IMR-90 (cell line): Measurements from ENCODE around the gene GKAP1. TPM values are rescaled to one million over a fixed set of nuclear protein-coding genes. Genes with fewer than 3 reads are reported as not detected.
"Not testable (repeated sequence)": the region's sequence is repeated elsewhere in the genome, so short reads cannot be mapped to it uniquely, and the experiment has no call there.

Source experiments
- ATAC-seq: fragments of 200-7000 bp; cut with Tn5 transposase; 2 replicates; pipeline ENCODE4 v1.9.1; 2020; ENCODE audit warnings: low read depth, mild to moderate bottlenecking, moderate library complexity
- Bru-seq: library from RNA; stranded (reverse); fragments of 400-500 nt; gene quantifications from one replicate; lab custom pipeline; 2021; lab: Mats Ljungman, UMichigan
- BruChase-seq, 2 experiments: library from RNA; stranded (reverse); fragments of 400-500 nt; gene quantifications; one replicate each; lab custom pipeline; 2021; lab: Mats Ljungman, UMichigan
- BruUV-seq: library from RNA; stranded (reverse); fragments of 400-500 nt; replicated peaks from 2 replicates; lab custom pipeline; 2021; lab: Mats Ljungman, UMichigan
- CTCF ChIA-PET: fragments of 300-600 bp; formaldehyde crosslinking; extraction: SDS; loops from one replicate; lab custom pipeline; 2021; ENCODE audit warnings: antibody characterized with exemption; lab: Yijun Ruan, JAX
- POLR2A ChIA-PET: fragments of 300-600 bp; sonication (Branson Sonifier 250); formaldehyde crosslinking; loops from one replicate; lab custom pipeline; 2022; ENCODE audit warnings: antibody characterized with exemption; ENCODE audit not compliant: unreplicated experiment; lab: Charles Lee
- DNase-seq: peaks from one replicate; pipeline ENCODE4 v3.0.0; 2013
- H2AFZ ChIP-seq: replicated peaks from 2 replicates; pipeline ENCODE3; 2013; ENCODE audit warnings: low read length, mild to moderate bottlenecking; ENCODE audit not compliant: poor library complexity
- H2AK5ac ChIP-seq: 2 replicates; pipeline ENCODE4 v1.6.1; 2013; ENCODE audit warnings: low read depth, low read length, inconsistent platforms
- H2AK9ac ChIP-seq: replicated peaks from 2 replicates; pipeline ENCODE3; 2013; ENCODE audit warnings: mild to moderate bottlenecking, low read depth, low read length, moderate library complexity; ENCODE audit not compliant: poor library complexity
- H2BK120ac ChIP-seq: 2 replicates; pipeline ENCODE4 v1.6.1; 2013; ENCODE audit warnings: low read depth, low read length, inconsistent platforms
- H2BK15ac ChIP-seq: 3 replicates; pipeline ENCODE4 v1.6.1; 2013; ENCODE audit warnings: low read depth, low read length, inconsistent platforms
- H2BK20ac ChIP-seq: 2 replicates; pipeline ENCODE4 v1.6.1; 2013; ENCODE audit warnings: low read depth, mild to moderate bottlenecking, inconsistent platforms, low read length, moderate library complexity
- H2BK5ac ChIP-seq: 2 replicates; pipeline ENCODE4 v1.6.1; 2013; ENCODE audit warnings: mild to moderate bottlenecking, low read depth, low read length, inconsistent platforms; ENCODE audit not compliant: poor library complexity, severe bottlenecking
- H3K14ac ChIP-seq: replicated peaks from 2 replicates; pipeline ENCODE4 v1.6.1; 2013; ENCODE audit warnings: low read depth, low read length, inconsistent platforms
- H3K18ac ChIP-seq: 2 replicates; pipeline ENCODE4 v1.6.1; 2013; ENCODE audit warnings: low read depth, low read length, control low read depth
- H3K23ac ChIP-seq: 2 replicates; pipeline ENCODE4 v1.6.1; 2013; ENCODE audit warnings: low read depth, low read length, inconsistent platforms
- H3K27ac ChIP-seq: 2 replicates; pipeline ENCODE4 v1.5.1; 2013; ENCODE audit warnings: mild to moderate bottlenecking, control low read depth, low read length; ENCODE audit not compliant: insufficient read depth
- H3K27me3 ChIP-seq: 2 replicates; pipeline ENCODE4 v1.6.1; 2013; ENCODE audit warnings: low read length; ENCODE audit not compliant: control insufficient read depth, insufficient read depth
- H3K36me3 ChIP-seq: 2 replicates; pipeline ENCODE4 v1.6.1; 2013; ENCODE audit warnings: low read length, mixed read lengths; ENCODE audit not compliant: control insufficient read depth, insufficient read depth
- H3K4ac ChIP-seq: 2 replicates; pipeline ENCODE4 v1.6.1; 2013; ENCODE audit warnings: low read depth, low read length, inconsistent platforms
- H3K4me1 ChIP-seq: 2 replicates; pipeline ENCODE4 v1.6.1; 2013; ENCODE audit warnings: low read length, mixed read lengths; ENCODE audit not compliant: control insufficient read depth, insufficient read depth
- H3K4me2 ChIP-seq: 2 replicates; pipeline ENCODE4 v1.6.1; 2013; ENCODE audit warnings: low read depth, mild to moderate bottlenecking, control low read depth, low read length, moderate library complexity
- H3K4me3 ChIP-seq: 2 replicates; pipeline ENCODE4 v1.5.1; 2013; ENCODE audit warnings: low read depth, mild to moderate bottlenecking, control low read depth, low read length, moderate library complexity; ENCODE audit not compliant: insufficient read depth
- H3K56ac ChIP-seq: 2 replicates; pipeline ENCODE4 v1.6.1; 2013; ENCODE audit warnings: low read length, inconsistent platforms; ENCODE audit not compliant: insufficient read depth; ENCODE audit errors: extremely low read depth
- H3K79me1 ChIP-seq, 2 experiments: 2 replicates each; pipeline ENCODE4 v1.6.1; 2013; ENCODE audit warnings: low read length in 2 of 2, inconsistent platforms in 1 of 2, low read depth in 1 of 2
- H3K9ac ChIP-seq: 2 replicates; pipeline ENCODE4 v1.6.1; 2013; ENCODE audit warnings: low read depth, low read length, control low read depth
- H3K9me1 ChIP-seq: 2 replicates; pipeline ENCODE4 v1.6.1; 2013; ENCODE audit warnings: low read length, inconsistent platforms; ENCODE audit not compliant: insufficient read depth
- H3K9me3 ChIP-seq: 2 replicates; pipeline ENCODE4 v1.6.1; 2013; ENCODE audit warnings: low read length; ENCODE audit not compliant: control insufficient read depth, insufficient read depth
- H4K20me1 ChIP-seq: 2 replicates; pipeline ENCODE4 v1.6.1; 2013; ENCODE audit warnings: low read length, inconsistent platforms; ENCODE audit not compliant: insufficient read depth
- H4K5ac ChIP-seq: 2 replicates; pipeline ENCODE4 v1.6.1; 2013; ENCODE audit warnings: mild to moderate bottlenecking, low read depth, low read length, control low read depth
- H4K8ac ChIP-seq, 2 experiments: 2 replicates each; pipeline ENCODE4 v1.6.1; 2013; ENCODE audit warnings: low read depth in 2 of 2, low read length in 2 of 2, control low read depth in 1 of 2, inconsistent platforms in 1 of 2
- H4K91ac ChIP-seq: 2 replicates; pipeline ENCODE4 v1.6.1; 2013; ENCODE audit warnings: low read depth, low read length, inconsistent platforms; ENCODE audit not compliant: insufficient read depth
- BHLHE40 ChIP-seq: fragments of 150-350 bp; IDR thresholded peaks from 2 replicates; pipeline ENCODE4 v1.6.1; 2016; ENCODE audit warnings: mild to moderate bottlenecking, low read depth, low read length
- CTCF ChIP-seq: conservative IDR thresholded peaks from 2 replicates; pipeline ENCODE4 v1.5.1; 2012; ENCODE audit warnings: mild to moderate bottlenecking, low read depth, low read length, improper control_type of control experiment
- MAZ ChIP-seq: IDR thresholded peaks from 2 replicates; pipeline ENCODE4 v1.6.1; 2012; ENCODE audit warnings: low read depth, mild to moderate bottlenecking, low read length, improper control_type of control experiment, moderate library complexity, borderline replicate concordance
- WGBS, 2 experiments: methylation state at CpG; one replicate each; pipeline versions ENCODE4 v1.1.5 to v1.1.7; 2013; ENCODE audit warnings: missing lambda C conversion rate in 2 of 2; ENCODE audit not compliant: insufficient read length in 1 of 2; ENCODE audit errors: extremely low coverage in 2 of 2; 5-methylcytosine and 5-hydroxymethylcytosine counted together
- dilution Hi-C: fragments of 300-500 bp; cut with HindIII; formaldehyde crosslinking; loops from one replicate; pipeline ENCODE4 v1.14.3; 2018; ENCODE audit warnings: low sequenced_read_pairs; ENCODE audit not compliant: unreplicated experiment
- in situ Hi-C: fragments of 300-500 bp; cut with MboI; formaldehyde crosslinking; loops from 3 replicates; pipeline ENCODE4 v1.14.3; 2019; ENCODE audit warnings: low sequenced_read_pairs, inconsistent platforms, mixed read lengths
- intact Hi-C: fragments of 100-400 bp; cut with micrococcal nuclease; formaldehyde crosslinking; loops from 2 replicates; pipeline ENCODE4 v1.10.0; 2022
- long read RNA-seq: library from polyadenylated mRNA; unstranded; transcript quantifications from one replicate; pipeline ENCODE4 v2.0.0, GENCODE V29; 2021; ENCODE audit not compliant: unreplicated experiment
- polyA plus RNA-seq, 3 experiments: library from polyadenylated mRNA; depleted of rRNA; stranded (reverse); fragments of >200 nt; gene quantifications; 2 replicates each; pipeline ENCODE4 v1.2.3, GENCODE V29; 2012; ENCODE audit warnings: low replicate concordance in 1 of 3
- total RNA-seq: library from RNA; depleted of rRNA; stranded (reverse); fragments of >200 nt; gene quantifications from 2 replicates; pipeline ENCODE4 v1.2.3, GENCODE V29; 2012; rRNA removed

The GKAP1 gene
- total RNA-seq (0.18 and 1.7 TPM in 2 replicates), polyA plus RNA-seq (2012; rRNA removed) (0.87 and 1.4 TPM in 2 replicates), Bru-seq, nascent RNA (percentile 40 among the genes with signal in this experiment), BruChase-seq, experiment 1, labeled RNA remaining after a 6-hour chase (percentile 36 among the genes with signal in this experiment), BruChase-seq, experiment 2, labeled RNA remaining after a 2-hour chase (percentile 43 among the genes with signal in this experiment)
- polyA plus RNA-seq (2012; cell fraction: cytosol; rRNA removed) = 0.27 and 0.42 TPM in 2 replicates
- polyA plus RNA-seq (2012; cell fraction: nucleus; rRNA removed; ENCODE audit: low replicate concordance) = 0.32 and 1.1 TPM in 2 replicates
- long read RNA-seq, partial matches to known transcripts = 2 of 6 reads
- long read RNA-seq, other reads (novel, unspliced or antisense) = 2 of 6 reads

DNA sequence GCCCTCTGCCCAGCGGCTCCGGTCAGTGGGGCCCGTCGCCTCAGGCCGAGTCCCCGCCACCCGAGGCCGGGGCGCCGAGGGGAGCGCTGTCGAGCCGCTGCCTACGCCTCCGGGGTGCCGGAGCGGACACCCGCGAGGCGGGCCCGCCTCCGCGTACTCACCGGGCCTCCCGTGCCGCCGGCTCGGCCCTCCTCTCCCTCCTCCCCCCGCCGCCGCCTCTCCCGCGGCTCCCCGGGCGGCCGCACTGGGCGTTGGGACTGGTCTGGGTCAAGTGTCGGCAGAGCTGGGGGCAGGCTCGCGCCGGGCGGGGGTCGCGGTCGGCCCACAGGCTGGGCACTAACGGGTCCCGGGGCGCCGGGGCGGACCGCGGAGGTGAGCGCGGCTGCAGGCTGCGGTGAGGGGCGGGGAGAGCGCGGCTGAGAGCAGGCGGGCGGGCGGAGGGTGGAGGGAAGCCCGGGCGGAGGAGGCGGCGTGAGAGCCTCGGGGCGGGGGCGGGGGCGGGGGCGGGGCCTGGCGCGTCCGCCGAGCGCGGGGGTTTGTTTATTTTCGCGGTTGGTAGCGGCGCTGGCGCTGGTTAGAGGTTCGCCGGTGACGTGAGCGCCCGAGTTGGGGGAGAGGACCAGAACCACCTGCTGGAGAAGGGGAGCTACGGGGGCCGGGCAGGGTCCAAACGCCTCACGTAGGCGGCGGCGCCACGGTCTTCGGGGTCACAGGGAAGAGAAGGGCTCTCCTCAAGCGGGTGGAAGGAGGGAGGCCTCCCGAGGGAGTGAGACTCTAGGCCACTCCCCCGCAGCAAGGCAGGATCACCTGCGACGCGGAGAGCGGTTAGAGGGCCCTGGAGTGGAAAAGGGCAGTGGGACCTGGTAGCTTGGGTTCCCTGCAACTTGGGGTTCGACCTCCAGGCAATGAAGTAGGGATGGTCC is at the start of gene GKAP1:
Gene GKAP1 (minus strand): TSS at position 414 of the 923 bp plus-strand sequence. CDS start 11,252 bp downstream, outside the sequence.
- H2AK5ac ChIP-seq, H3K18ac ChIP-seq, H2AK9ac ChIP-seq, H3K27me3 ChIP-seq, POLR2A ChIA-PET, H4K20me1 ChIP-seq, dilution Hi-C loops, H3K4ac ChIP-seq, CTCF ChIA-PET, in situ Hi-C loops, H3K56ac ChIP-seq, H4K5ac ChIP-seq, H3K4me1 ChIP-seq, H2BK120ac ChIP-seq, H2BK15ac ChIP-seq, H4K91ac ChIP-seq, H3K79me1 ChIP-seq, H3K9me1 ChIP-seq, H3K36me3 ChIP-seq, H3K14ac ChIP-seq, H3K27ac ChIP-seq, H3K23ac ChIP-seq, H3K9ac ChIP-seq, H2BK5ac ChIP-seq, H2BK20ac ChIP-seq, BruUV-seq, H3K9me3 ChIP-seq: not testable (repeated sequence)
- TF ChIP-seq CTCF (peak; percentile 16; the same call in 1 of the 2 replicates), BHLHE40 (peak; percentile 80), MAZ (peak; percentile 0; the same call in 1 of the 2 replicates)
- peak within 1 kb of the TSS in 1 of 2 experiments; percentile 60; a peak in 1 of 4 replicates for H4K8ac ChIP-seq
- H3K4me2 ChIP-seq = peak within 1 kb of the TSS; percentile 96
- peak; percentile 62 for DNase-seq
- peak; percentile 93 for ATAC-seq
- 2% methylated on average over 10 of the region's 103 CpGs; no CpG with 5 or more reads in 1 of the 2 experiments for whole genome bisulfite sequencing, 2 experiments
- H3K4me3 ChIP-seq = peak within 1 kb of the TSS; percentile 73
- intact Hi-C loops = loop anchor here (5.0 kb wide), 2 partner anchors 110 to 150 kb away; partner anchors contain the start of gene UBQLN1
- peak within 1 kb of the TSS; percentile 85 for H2AFZ ChIP-seq
